ENCODE measurements around the gene KRTAP11-1.

GRCh38 chr21:30874526-30874925 lies 6.9 kb downstream of the KRTAP11-1 start:
- TF ChIP-seq CTCF (IDR thresholded peaks at IDR 0.05; ENCODE audit: poor library complexity), result no peak
- TF ChIP-seq EZH2 (IDR thresholded peaks at IDR 0.05; ENCODE audit: borderline replicate concordance), result no peak
- no peak for TF ChIP-seq EZH2phosphoT487 (IDR thresholded peaks at IDR 0.05; ENCODE audit: low read depth, severe bottlenecking, unreplicated experiment)
